Sigmoid colon (tissue), 4 donors: ENCODE data around the gene TSPAN9.

Experiments used
- CTCF ChIP-seq, 4 experiments: fragments of 450-650 bp in 3 of 4; fragments of 200-600 bp in 1 of 4; IDR thresholded peaks; one replicate each; pipeline ENCODE4 v1.5.1; 2016 to 2019; ENCODE audit warnings: antibody characterized with exemption in 4 of 4, mild to moderate bottlenecking in 3 of 4, moderate library complexity in 2 of 4
- POLR2A ChIP-seq, 2 donors: fragments of 450-650 bp; IDR thresholded peaks; one replicate each; pipeline ENCODE4 v1.6.1; 2016; ENCODE audit warnings: antibody characterized with exemption in 2 of 2, mild to moderate bottlenecking in 2 of 2, moderate library complexity in 2 of 2
- POLR2AphosphoS5 ChIP-seq, 4 donors: sonication (generic); formaldehyde crosslinking; IDR thresholded peaks; one replicate each; pipeline ENCODE4 v1.6.1; 2017; ENCODE audit warnings: antibody characterized with exemption in 4 of 4

DNA sequence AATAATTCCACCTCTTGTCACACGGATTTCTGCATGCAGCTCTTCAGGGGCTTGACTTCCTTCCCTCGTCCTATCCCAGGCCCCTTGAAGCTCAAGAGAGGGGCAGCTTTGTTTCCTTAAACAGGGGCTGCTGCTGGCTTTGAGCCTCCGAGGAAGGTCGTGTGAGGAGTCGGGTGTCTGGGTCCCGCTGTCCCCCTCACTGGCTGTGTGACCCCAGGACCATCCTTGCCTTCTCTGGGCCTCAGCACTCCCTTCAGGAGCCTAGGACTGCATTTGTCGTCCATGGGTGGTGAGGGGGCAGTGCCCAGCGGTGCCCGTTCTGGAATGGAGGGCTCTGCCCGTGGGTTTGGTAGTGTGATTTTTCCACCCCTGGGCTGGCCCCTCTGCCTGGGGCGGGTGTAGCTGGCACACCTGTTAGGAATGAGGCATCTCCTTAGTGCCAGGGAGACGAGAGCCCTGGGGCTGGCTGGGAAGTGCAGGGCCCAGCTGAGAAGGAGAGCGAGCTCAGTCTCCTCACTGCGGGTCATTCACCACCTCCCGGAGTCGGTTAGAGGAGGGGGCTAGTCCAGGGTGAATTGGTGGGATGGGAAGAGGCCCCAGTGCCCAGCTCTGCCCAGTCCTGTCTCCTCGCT, 60.8 kb downstream of the TSPAN9 start:
- TF ChIP-seq CTCF (IDR thresholded peaks at IDR 0.05) (no peak), POLR2A (IDR thresholded peaks at IDR 0.05) (no peak), POLR2AphosphoS5 (IDR thresholded peaks at IDR 0.05) (no peak)
